HL-60 (cell line): ENCODE data around the gene ANKS1B.

Source experiments
- DNase-seq, 2 experiments: peaks; one replicate each; pipeline ENCODE4 v3.0.0-alpha.2; 2010 to 2020; ENCODE audit warnings: low read depth in 1 of 2, low spot score in 1 of 2
- H3K27ac ChIP-seq: fragments of 250-450 bp; sonication (Bioruptor Pico); replicated peaks from 2 replicates; pipeline ENCODE4 v1.5.1; 2020; ENCODE audit warnings: mild to moderate bottlenecking, moderate library complexity
- H3K27me3 ChIP-seq: fragments of 250-450 bp; sonication (Bioruptor Pico); 2 replicates; pipeline ENCODE4 v1.5.1; 2021; ENCODE audit warnings: mild to moderate bottlenecking, moderate library complexity; ENCODE audit not compliant: insufficient read depth, poor library complexity, severe bottlenecking
- H3K4me3 ChIP-seq: replicated peaks from 2 replicates; pipeline ENCODE4 v1.5.1; 2011; ENCODE audit warnings: mild to moderate bottlenecking, control low read depth, low read length; ENCODE audit not compliant: insufficient read depth
- GABPA ChIP-seq: IDR thresholded peaks from 2 replicates; pipeline ENCODE4 v1.6.1; 2012; ENCODE audit warnings: low read depth
- POLR2AphosphoS5 ChIP-seq: IDR thresholded peaks from 2 replicates; pipeline ENCODE4 v1.6.1; 2012; ENCODE audit warnings: low read depth
- SPI1 ChIP-seq: IDR thresholded peaks from 2 replicates; pipeline ENCODE4 v1.6.1; 2012; ENCODE audit warnings: low read depth, mild to moderate bottlenecking, borderline replicate concordance
- TF ChIP-seq, protein P1 (sequence below): IDR thresholded peaks from 2 replicates; pipeline ENCODE4 v1.6.1; 2012; ENCODE audit warnings: low read depth; ENCODE audit not compliant: insufficient replicate concordance
- TF ChIP-seq, protein P2 (sequence below): IDR thresholded peaks from one replicate; pipeline ENCODE4 v1.5.1; 2011; ENCODE audit warnings: low read length, control low read depth, inconsistent platforms; ENCODE audit not compliant: insufficient read depth

The ANKS1B gene

DNA sequence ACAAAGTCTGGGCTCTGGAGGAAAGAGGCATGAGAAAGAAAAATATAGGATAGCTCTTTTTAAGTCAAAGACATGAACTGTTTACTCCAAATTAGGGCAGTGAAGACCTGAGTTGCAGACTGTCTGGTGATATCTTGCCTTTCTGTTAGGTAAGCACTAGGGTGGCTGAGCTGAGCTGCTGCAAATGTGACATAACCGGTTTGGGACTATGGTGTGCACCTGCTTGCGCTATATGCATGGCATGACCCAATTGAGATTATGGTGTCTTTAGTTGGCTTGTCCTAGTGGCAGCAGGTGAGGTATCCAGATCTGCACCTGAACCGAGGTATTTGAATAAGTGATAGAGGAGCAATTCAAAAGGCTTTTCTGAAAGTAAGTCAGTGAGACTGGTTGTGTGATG is 994.1 kb downstream of the ANKS1B start:
- TF ChIP-seq GABPA, result no peak
- TF ChIP-seq SPI1, result no peak
- no peak for TF ChIP-seq POLR2AphosphoS5
- TF ChIP-seq, protein P1, sequence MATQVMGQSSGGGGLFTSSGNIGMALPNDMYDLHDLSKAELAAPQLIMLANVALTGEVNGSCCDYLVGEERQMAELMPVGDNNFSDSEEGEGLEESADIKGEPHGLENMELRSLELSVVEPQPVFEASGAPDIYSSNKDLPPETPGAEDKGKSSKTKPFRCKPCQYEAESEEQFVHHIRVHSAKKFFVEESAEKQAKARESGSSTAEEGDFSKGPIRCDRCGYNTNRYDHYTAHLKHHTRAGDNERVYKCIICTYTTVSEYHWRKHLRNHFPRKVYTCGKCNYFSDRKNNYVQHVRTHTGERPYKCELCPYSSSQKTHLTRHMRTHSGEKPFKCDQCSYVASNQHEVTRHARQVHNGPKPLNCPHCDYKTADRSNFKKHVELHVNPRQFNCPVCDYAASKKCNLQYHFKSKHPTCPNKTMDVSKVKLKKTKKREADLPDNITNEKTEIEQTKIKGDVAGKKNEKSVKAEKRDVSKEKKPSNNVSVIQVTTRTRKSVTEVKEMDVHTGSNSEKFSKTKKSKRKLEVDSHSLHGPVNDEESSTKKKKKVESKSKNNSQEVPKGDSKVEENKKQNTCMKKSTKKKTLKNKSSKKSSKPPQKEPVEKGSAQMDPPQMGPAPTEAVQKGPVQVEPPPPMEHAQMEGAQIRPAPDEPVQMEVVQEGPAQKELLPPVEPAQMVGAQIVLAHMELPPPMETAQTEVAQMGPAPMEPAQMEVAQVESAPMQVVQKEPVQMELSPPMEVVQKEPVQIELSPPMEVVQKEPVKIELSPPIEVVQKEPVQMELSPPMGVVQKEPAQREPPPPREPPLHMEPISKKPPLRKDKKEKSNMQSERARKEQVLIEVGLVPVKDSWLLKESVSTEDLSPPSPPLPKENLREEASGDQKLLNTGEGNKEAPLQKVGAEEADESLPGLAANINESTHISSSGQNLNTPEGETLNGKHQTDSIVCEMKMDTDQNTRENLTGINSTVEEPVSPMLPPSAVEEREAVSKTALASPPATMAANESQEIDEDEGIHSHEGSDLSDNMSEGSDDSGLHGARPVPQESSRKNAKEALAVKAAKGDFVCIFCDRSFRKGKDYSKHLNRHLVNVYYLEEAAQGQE, result no peak
- TF ChIP-seq, protein P2, sequence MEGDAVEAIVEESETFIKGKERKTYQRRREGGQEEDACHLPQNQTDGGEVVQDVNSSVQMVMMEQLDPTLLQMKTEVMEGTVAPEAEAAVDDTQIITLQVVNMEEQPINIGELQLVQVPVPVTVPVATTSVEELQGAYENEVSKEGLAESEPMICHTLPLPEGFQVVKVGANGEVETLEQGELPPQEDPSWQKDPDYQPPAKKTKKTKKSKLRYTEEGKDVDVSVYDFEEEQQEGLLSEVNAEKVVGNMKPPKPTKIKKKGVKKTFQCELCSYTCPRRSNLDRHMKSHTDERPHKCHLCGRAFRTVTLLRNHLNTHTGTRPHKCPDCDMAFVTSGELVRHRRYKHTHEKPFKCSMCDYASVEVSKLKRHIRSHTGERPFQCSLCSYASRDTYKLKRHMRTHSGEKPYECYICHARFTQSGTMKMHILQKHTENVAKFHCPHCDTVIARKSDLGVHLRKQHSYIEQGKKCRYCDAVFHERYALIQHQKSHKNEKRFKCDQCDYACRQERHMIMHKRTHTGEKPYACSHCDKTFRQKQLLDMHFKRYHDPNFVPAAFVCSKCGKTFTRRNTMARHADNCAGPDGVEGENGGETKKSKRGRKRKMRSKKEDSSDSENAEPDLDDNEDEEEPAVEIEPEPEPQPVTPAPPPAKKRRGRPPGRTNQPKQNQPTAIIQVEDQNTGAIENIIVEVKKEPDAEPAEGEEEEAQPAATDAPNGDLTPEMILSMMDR, result no peak
- Histone ChIP-seq H3K27ac (no peak overlapping the region), H3K4me3 (no peak overlapping the region), H3K27me3 (peaks cover 2% of the 10 kb centered on the region)
- no peak for DNase-seq

DNA sequence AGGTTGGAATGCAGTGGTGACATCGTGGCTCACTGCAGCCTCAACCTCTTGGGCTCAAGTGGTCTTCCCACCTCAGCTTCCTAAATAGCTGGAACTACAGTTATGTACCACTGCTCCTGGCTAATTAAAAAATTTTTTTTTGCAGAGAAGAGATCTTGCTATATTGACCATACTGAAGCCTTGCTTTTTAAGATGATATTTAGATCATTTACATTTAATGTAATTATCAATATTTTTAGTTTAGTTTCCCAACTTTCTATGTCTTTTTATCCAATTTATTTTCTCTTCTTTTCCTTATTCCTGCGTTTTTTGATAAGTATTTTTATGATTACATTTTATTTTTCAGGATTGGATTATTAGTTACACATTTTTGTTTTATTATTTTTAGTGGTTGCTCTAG is 999.6 kb downstream of the ANKS1B start:
- Histone ChIP-seq H3K4me3 (no peak overlapping the region), H3K27ac (no peak overlapping the region), H3K27me3 (no peaks in the 10 kb centered on the region)
- TF ChIP-seq POLR2AphosphoS5 (no peak), SPI1 (no peak), GABPA (no peak)
- TF ChIP-seq, protein P2, result no peak
- TF ChIP-seq, protein P1, result no peak
- no peak for DNase-seq

DNA sequence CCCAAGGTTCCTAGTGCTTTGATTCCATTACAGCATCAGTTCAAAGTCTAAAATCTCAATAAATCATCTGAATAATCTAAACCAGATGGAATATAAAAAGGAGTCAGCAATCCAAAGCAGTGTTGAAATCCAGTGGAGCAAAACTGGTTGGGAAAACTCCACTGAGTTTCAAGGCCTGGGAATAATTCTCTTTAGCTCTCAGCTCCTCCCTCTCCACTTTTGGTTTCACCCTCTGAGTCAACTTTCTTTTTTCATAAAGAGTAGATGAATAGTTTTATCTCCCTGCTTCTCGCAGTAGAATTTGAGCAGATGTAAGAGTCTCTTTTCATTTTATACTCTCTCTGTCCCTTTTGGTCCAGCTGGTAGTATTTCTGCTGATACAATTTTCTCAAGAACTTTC is 1001.1 kb downstream of the ANKS1B start:
- DNase-seq, result no peak
- H3K4me3 ChIP-seq, result no peak overlapping the region
- no peaks in the 10 kb centered on the region for H3K27me3 ChIP-seq
- TF ChIP-seq GABPA (no peak), POLR2AphosphoS5 (no peak), SPI1 (no peak)
- TF ChIP-seq, protein P1, result no peak
- TF ChIP-seq, protein P2, result no peak
- H3K27ac ChIP-seq, result no peak overlapping the region
